Mucosa of stomach (tissue), 1 donor: ENCODE measurements around the gene CNPY4.

Experiments used
- H3K27me3 ChIP-seq: one replicate; pipeline ENCODE4 v1.7.0; 2013; ENCODE audit warnings: mild to moderate bottlenecking, low read length; ENCODE audit not compliant: control insufficient read depth, insufficient read depth
- H3K36me3 ChIP-seq: one replicate; pipeline ENCODE4 v1.7.0; 2013; ENCODE audit warnings: low read length; ENCODE audit not compliant: control insufficient read depth, insufficient read depth
- H3K4me1 ChIP-seq: one replicate; pipeline ENCODE4 v1.7.0; 2013; ENCODE audit warnings: mild to moderate bottlenecking, low read length; ENCODE audit not compliant: control insufficient read depth, insufficient read depth
- H3K4me3 ChIP-seq: one replicate; pipeline ENCODE4 v1.7.0; 2013; ENCODE audit warnings: low read length
- H3K9ac ChIP-seq: one replicate; pipeline ENCODE4 v1.7.0; 2013; ENCODE audit warnings: mild to moderate bottlenecking, low read length, moderate library complexity
- H3K9me3 ChIP-seq: one replicate; pipeline ENCODE4 v1.7.0; 2013; ENCODE audit warnings: mild to moderate bottlenecking, low read length, moderate library complexity; ENCODE audit not compliant: control insufficient read depth
- donor health status: Pancreatic carcinoma.

CNPY4 gene

GRCh38 chr7:100170101-100170897, 50.9 kb downstream of the CNPY4 start:
- no peaks in the 10 kb centered on the region for H3K36me3 ChIP-seq
- H3K9ac ChIP-seq: no peak overlapping the region
- H3K9me3 ChIP-seq: no peaks in the 10 kb centered on the region
- no peak overlapping the region for H3K4me3 ChIP-seq
- peaks cover 41% of the 10 kb centered on the region for H3K27me3 ChIP-seq
- peaks cover 22% of the 10 kb centered on the region for H3K4me1 ChIP-seq

GRCh38 chr7:100171087-100171681, 51.8 kb downstream of the CNPY4 start:
- Histone ChIP-seq H3K27me3 (peaks cover 40% of the 10 kb centered on the region), H3K36me3 (no peaks in the 10 kb centered on the region), H3K4me1 (peaks cover 22% of the 10 kb centered on the region), H3K9ac (no peak overlapping the region), H3K9me3 (no peaks in the 10 kb centered on the region), H3K4me3 (no peak overlapping the region)

GRCh38 chr7:100171840-100172239, 52.4 kb downstream of the CNPY4 start:
- no peak overlapping the region for H3K9ac ChIP-seq
- peaks cover 22% of the 10 kb centered on the region for H3K4me1 ChIP-seq
- H3K4me3 ChIP-seq: no peak overlapping the region
- no peaks in the 10 kb centered on the region for H3K36me3 ChIP-seq
- H3K9me3 ChIP-seq: no peaks in the 10 kb centered on the region
- H3K27me3 ChIP-seq: peaks cover 38% of the 10 kb centered on the region

- H3K4me1 ChIP-seq: peaks cover 10% of the 10 kb centered on the region
- H3K9me3 ChIP-seq: no peaks in the 10 kb centered on the region
- no peak overlapping the region for H3K9ac ChIP-seq
- no peaks in the 10 kb centered on the region for H3K36me3 ChIP-seq
- peaks cover 36% of the 10 kb centered on the region for H3K27me3 ChIP-seq
- no peak overlapping the region for H3K4me3 ChIP-seq
Observed at GRCh38 chr7:100173806-100174495, 54.5 kb downstream of the CNPY4 start.

GRCh38 chr7:100174582-100174981, 55.1 kb downstream of the CNPY4 start:
- Histone ChIP-seq H3K4me1 (peaks cover 8% of the 10 kb centered on the region), H3K4me3 (no peak overlapping the region), H3K9ac (no peak overlapping the region), H3K36me3 (no peaks in the 10 kb centered on the region), H3K9me3 (no peaks in the 10 kb centered on the region), H3K27me3 (peaks cover 34% of the 10 kb centered on the region)
